Fibroblast of upper back skin (primary cell): ENCODE data around the gene TTC34.

ENCODE experiments used
- DNase-seq: peaks from one replicate; pipeline ENCODE4 v3.0.0-alpha.2; 2013

The TTC34 gene

DNA sequence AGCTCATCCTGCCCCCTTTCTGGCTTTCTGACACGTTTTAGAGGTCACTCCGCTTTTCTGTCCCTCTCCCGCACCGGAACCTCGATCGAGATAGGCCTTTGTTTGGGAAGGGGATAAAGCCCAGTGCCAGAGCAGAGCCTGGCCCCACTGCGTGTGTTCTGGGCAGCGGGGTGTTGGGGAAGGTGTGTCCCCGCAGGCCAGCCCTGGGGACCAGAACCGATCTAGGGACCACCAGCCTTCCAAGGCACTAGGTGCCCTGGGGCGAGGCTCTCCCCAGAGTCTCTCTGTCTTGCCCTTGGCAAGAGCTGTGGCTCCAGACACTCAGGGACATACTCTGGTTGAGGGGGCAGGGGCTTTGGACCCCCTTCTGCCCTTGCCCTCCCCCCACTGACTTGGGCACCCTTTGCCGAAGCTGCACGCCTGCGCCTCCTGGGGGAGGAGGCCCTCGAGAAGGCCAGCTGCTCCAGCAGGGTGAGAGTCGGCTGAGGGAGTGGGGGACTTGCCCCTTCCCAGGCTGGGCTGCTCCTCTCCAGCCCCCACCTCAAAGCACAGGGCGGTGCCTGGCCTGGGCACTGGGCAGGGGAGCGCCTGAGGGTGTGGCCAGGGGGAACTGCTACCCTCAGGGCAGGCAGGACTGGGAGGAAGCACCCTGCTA lies 198.5 kb downstream of the TTC34 start:
- DNase-seq, result no peak

DNA sequence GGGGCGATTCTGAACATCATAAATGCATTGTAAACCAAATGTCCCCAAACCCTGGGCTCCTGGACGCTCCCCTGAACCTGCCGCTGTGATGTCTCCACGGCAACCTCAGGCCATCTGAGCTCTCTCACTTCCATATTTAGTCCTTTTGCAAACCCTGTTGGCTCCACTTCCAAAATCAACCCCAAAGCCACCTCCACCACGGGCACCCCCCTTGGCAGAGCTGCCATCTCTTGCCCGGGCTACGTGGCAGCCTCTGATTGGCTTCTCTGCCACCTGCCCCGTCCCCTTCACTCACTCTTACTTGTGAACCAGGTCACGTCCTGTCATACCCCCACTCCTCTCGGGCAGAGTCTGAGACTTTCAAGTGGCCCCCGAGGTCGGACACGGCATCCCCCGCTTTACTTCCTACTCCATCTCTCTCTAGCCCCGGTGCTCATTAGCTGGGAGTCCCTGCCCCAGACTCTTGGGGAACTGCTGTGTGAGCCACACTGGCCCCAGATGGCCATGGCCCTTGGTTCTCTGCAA lies 199.1 kb downstream of the TTC34 start:
- no peak for DNase-seq

DNA sequence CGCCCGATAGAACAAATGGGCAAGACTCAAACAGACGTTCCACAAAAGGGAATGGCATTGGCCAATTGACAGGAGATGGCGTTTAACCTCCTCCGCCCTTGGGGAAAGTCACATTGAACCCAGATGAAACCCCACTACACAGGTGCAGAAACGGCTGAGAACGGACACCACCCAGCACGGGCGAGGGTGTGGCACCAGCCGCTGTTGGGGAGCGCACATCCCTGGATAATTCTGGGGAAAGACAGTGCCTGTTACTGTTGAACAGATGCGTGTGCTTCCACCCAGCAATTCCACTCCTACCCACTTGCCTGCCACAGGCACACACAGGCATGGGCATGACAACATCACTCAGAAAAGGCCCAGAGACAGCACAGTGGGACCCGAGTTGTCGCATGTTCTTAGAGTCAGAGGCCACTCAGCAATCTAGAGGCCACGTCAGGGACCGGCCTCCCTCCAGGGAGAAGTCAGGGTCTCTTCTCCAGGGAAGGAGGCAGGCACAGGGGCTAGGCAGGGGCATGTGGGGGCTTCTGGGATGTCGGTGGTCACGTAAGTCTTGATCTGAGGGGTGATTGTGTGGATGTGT lies 199.7 kb downstream of the TTC34 start:
- no peak for DNase-seq

DNA sequence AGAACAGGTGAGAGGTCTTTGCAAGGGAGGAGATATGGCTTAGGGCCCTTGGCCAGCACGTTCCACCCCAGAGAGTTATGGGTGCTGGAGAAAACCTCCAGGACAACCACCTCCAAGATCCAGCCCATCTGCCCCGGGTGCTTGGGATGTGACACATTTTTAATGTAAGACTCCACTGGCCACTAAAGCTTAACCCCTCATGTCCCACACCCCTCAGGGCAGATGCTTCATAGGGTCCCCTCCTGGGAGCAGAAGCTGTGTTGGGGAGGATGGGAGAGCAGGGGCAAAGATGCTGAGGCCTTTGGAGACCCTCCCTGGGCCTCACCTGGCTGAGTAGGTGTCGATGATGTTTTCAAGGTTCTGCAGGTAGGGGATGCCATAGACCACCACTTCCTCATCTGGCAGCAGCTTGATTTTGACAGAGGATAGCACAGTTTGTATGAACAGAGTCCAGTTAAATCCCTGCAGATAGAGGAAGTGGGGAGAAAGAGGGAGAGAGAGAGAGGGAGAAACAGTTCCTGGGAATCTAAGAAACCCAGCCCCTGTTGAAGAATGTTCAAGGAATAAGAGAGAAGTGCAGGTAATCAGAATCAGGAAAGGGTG lies 203.1 kb downstream of the TTC34 start:
- DNase-seq, result no peak

DNA sequence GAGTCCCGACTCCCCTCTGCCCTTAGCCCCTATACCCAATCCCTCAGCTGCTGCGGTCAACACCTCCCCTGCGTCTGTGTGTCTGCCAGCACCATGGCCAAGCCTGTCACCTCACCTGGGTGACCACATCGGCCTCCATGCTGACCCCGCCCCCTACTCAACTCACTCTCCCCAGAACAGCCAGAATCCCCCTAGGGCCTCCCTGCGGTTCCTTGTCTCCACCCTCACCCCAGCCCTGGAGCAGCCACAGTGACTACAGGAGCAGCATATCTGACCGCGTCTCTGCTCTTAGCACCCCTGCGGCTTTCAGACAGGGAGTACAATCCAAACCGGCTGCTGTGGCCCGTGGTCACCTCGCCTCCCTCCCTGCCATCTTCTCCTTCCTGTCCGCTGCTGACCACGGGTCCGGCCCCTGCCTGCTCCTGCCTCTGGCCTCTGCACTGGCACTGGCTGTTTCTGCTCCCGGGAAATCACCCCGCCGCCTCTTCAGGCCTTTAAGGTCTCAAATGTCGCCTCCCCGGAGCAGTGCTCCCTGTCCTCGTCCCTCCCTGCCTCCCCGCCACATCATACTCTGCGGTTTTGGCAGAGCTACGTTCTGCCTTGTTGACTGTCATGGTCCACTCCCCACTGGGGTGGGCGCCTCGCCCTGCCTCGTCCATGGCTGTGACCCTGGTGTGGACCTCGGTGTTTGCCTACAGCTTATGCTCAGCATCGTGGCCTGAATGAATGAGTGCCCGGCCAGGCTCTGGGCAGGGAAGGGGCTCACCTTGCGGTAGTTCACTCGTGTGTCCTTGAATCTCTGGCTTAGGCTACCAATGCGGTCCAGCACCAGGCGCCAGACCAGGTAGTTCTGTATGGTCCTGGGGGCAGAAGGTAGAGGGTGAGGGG lies 203.8 kb downstream of the TTC34 start:
- no peak for DNase-seq

DNA sequence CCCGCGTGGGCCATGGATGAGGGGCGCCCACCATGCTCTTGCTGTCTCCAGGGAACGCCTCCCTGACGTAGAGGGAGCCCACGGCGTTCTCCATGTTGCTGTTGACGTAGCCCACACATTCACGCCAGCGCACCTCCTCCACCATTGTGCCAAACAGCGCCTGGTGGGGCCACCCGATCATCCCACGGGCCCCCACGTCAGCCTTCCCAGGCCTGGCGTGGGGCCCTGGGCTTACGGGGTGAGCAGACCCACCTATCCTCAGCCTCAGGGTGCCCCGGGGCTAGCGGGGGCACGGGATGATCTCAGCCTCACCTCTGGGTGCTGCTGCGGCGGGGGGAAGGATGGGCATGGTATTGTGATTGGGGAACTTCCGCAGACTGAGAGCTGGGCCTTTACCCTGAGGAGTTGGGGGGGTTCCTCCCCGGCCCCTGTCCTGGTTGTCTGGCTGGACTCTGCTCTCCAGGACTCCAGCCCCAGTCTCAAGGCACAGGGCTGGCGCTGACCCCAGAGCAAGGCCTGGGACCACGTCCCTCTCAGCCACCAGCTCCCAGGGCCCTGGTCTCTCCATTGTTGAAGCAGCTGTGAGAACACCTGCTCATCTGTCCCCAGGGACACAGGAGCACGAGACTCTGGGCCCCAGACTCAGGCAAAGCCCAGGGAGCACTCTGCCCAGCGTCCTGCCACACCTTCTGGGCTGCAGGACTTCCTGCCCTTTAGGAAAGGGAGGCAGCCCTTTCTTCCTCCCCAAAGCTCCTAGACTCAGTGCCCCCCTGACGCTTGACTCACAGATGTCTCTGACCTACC lies 204.8 kb downstream of the TTC34 start:
- no peak for DNase-seq

DNA sequence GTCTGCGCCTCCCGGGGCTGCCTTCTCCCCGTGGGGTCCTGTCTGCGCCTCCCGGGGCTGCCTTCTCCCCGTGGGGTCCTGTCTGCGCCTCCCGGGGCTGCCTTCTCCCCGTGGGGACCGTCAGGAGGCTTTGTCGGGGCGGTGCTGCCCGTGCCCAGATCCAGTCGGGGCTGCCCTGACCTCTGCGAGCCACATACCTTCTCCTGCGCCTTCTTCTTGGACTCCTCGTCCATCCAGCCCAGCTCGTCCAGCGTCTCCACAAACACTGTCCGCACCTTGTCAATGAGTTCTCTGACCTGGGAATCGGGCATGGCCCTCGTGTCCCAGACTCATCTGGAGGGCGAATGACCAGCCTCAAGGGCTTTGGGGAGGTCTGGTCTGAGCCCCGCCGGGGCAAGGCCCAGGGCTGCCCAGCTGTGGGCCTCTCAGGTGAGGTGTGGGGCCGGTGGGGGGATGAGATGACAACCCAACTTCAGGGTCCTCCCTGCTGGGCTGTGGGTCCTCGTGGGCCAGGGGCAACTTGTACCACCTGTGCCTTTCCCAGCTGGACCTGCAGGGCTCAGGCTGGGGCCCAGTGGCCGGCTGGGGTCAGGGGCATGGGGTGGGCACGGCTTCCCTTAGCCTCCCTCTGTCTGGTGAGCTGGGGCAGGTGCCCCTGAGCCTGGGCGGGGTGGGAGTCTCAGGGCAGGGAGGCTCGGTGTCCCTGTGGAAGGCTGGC lies 205.5 kb downstream of the TTC34 start:
- DNase-seq, result no peak

DNA sequence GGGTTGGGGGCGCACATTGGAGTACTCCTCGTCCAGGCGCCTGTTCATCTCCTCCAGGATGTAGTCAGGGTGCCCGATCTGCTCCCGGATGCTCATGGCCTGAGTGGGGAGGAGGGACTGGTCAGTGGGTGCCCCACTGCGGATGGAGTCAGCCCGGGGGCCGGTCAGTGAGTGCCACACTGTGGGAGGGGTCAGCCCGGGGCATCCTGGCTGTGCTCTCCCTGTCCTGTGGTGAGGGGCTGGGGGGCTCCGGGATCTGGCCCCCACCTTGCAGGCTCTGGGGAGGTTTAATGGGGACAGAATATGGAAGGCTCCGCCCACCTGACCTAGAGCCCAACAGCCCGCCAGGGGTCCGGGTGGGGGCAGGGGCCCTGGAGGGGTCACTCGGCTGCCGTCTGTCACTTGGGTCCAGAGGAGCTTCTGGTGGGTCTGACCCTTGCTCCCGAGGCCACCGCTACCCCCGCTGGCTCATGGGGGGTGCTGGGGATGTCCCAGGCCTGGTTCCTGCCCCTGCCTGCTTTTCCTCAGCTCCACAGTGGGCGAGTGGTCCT lies 206.2 kb downstream of the TTC34 start:
- no peak for DNase-seq

DNA sequence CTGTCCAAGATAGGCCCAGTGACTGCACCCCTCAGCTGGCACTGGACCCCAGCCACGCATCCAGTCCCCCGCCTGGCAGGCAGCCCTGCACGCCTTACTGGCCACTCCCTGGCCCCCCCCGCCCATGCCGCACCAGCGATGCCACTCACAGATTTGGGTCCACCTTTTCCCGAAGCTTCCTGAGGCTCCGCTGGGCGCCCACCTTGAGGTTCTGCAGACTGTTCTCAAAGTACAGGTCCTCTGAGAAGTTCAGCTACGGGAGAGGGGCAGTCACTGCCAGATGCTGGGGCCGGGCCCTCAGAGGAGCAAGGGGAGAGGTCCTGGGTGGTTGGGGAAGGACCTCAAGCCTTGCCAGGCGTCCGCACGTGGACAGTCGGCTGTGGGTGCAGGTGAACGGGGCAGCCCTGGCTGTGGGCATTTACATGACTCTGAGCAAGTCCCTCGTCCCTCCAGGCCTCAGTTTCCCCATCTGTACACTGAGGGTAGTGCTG lies 206.8 kb downstream of the TTC34 start:
- DNase-seq, result no peak

DNA sequence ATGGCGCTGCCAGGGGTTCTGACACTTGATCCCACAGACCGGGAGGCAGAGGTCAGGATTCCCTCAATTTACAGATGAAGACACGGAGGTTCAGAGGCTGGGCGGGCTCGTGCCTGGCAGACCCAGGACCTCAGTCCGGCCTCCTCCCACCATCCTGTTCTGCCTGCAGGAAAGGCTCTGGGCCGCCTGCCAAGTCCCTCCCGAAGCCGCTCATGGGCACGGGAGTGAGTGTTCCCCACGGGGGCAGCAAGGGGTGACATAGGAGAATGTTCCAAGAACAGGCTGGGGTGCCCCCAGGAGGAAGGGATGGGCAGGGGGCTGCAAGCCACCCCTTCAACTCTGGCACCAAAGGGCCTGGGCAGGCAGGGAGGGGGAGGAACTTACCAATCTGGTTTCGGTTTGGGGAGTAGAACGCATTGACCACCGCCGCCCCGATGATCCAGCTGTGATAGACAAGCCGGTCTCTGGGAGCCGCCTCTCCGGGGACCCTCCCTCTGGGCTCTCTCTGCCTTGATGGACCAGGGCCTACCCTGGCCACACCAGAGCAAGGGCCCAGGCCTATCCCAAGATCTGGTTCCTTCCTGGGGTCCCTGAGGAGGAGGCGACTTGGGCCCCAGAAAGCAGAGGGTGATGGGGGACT lies 207.4 kb downstream of the TTC34 start:
- no peak for DNase-seq

DNA sequence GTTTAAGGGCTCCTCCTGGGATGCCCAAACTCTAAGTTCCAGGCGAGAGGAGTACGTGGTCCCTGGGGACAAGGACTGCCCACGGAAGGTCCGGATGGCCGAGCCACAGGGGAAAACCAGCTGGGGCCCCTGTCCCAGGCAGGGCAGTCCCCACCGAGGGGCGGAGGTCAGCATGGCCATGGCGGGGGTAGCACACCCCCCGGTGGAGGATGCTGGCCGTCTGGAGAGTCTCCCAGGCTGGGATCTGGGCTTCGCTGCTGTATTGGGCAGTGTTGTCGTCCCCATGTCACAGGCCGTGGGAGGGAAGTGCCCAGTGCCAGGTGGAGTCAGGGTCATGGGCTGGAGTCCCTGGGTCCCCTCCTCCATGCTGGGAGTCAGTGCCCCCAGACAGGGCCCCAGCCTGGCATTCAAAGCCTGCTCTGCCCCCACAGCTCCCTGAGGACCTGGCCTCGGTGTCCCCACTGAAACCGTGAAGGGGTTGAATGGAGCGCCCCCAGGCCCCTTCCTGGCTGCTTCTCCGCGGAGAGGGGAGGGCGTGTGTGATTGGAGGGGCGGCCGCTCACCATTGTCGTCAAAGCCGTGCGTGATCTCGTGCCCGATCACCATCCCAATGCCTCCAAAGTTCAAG lies 208.1 kb downstream of the TTC34 start:
- DNase-seq, result no peak

DNA sequence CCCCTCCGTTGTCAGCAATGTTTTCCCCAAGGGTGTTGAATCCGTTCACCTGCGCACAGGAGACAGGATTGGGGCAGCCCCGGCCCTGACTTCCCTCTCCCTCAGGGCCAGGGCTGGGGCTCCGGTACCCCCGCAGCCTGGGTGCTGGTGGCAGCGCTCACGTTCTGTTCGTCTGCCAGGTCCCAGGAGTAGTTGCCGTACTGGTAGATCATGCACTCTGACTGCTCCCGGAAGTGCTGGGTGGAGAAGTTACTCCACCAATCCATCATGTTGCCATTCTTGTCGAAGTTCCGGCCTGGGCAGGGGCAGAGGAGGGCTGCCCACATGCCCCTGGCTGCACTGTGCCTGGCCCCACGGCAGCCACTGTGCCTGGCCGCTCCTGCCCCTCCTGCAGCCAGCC lies 208.8 kb downstream of the TTC34 start:
- no peak for DNase-seq

DNA sequence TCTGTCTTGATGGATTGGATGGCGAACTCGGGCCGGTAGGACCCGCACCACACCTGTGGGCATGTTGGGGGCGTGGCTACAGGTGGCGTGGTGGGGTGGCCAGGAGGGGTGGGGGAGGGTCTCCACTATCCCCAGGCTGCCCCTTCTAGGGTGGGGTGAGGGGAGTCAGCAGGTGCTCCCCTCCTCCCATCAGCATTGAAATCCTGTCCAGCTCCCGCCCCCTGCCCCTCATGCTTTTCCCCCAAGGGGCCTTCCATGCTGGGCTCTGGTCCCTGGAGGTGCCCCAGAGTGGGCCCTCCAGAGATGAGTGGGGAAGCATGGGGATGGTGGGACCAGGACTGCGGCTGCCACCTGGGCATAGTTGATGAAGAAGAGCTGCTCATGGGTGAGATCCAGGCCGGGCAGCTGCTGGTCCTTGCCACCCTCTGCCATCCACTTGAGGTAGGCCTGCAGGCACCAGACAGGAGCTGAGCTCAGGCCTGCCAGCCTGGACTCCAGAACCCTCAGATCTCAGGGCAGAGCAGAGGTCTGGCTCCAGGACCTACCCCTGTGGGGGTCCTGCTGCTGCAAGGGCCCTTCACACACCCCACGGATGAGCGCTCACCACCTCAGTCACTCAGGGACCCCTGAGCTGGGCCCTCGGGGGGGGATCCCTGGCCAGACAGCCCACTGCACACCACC lies 209.8 kb downstream of the TTC34 start:
- no peak for DNase-seq

DNA sequence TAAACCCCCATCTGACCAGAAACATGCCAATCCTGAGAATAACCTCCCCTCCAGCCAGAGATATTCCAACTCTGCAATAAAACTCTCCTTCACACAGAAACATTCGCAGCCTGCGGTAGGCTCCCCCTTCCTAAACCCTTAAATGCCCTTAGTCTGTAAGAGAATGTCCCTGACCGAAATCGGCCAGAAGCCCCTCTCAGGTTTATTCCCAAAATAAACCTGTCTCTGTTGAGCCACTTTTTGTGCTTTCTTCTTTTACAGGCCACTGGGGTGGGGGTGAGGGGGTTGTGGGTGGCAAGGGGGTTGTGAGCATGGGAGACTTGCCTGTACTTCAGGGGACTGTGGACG lies 210.3 kb downstream of the TTC34 start:
- DNase-seq, result no peak

DNA sequence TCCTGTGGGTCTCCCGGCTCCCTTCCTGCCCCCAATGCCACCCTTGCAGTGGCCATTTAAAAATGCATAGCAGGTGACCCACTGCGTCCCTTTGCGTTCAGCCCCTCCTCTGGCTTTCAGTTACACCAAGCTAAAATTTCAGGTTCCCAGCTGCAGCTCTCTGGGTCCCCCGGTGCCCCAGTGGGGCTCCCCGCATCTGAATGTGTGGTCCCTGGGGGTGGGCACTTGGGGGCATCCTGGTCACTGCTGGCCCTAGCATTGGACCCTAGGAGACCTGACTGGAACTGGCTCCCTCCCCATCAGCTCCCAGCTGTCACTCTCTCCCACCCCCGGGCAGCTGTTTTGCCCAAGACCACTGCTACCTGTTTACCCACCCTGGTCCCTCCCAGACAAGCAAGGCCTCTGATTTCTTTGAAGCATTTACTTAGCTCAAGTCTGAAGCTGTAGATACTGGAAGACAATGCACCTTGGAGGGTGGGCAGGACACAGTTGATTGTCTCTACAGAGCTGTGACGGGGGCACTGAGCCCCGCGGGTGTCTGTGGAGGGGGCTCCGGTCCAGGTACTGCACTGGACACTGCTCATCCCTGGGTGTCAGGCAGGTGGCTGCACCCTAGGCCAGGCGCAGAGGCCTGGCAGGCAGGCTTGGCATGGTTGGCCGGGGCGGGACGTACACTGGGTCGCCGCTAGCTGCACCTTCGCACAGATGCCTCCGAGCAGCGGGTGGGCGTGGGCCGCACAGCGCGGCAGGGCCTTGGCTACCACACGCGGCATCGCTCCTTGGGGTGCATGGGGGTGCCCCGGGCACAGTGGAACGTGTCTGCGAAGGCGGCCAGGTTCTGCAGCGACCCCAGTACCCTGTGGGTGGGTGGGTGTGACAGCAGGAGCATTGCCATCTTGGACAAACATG lies 211.0 kb downstream of the TTC34 start:
- DNase-seq, result no peak

DNA sequence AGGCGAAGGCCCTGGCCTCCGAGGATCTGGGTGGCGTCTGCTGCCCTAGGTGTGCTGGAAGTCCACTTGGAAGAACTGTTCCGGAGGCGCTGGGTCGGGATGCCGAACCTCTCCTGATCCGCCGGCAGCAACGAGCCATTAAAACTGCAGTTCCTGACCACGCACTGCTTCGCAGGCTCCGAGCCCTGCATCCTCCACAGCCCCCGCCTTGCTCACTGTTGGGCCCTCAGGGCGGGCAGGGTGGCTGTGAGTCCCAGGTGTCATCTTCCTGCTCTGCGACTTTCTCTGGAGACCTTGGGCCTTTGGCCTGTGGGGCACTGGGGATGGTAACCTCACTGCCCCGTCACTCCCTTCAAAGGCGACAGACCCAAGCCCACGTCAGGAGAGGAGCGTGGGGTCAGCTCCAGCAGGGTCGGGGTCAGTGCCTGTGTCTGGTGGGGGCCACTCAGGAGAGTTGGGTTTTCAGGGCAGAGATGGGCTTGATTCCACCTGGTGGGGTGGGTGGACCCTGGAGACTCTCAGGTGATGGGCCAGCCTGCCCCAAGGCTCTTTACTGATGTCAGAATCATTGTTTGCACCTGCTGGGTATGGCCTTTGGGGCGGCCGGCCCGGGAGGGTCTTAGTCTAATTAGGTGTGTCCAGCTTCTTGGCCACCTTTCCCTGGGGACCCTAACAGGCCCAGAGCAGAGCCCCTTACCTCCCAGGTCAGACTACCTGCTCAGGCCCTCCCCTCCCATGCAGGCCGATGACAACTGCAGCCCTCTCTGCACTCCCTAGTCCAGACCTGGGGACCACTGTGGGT lies 211.9 kb downstream of the TTC34 start:
- no peak for DNase-seq

DNA sequence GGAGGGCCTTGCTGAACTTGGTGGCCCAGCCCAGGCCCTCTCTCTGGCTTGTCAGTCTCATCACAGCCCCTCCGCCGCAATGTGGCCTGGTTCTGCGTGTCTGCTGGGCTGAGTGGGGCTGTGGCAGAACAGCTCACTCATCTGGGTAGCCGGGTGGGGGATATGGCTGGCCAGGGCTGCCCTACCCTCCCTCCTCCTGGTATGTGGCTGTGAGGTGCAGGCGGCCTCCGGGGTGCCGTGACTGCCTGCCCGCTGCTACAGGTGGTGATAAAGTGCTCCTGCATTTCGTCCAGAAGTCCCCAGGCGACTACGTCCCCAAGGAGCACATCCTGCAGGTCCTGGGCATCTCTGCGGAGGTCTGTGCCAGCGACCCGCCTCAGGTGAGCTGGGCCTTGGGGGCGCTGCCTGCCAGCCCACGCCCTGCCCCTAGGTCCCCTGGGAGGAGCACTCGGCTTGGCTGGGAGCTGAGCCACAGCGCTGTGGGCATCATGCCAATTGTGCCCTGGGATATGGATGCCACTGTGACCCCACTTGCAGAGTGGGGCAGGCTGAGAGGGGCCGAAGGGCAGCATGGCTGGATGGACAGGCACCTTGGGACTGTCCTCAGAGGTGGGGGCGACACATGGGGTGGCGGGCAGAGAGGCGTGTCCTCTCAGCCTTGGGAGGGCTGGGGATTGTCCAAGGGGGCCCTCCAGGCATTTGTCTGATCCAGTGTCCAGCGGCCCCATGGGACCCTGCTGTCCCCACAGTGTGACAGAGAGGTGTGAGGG lies 212.6 kb downstream of the TTC34 start:
- no peak for DNase-seq
